Measurements from ENCODE around the gene PEAK1. TPM values are rescaled to one million over a fixed set of nuclear protein-coding genes. Genes with fewer than 3 reads are reported as not detected.

Gene PEAK1
- total and polyA plus RNA-seq, 8 donors, result 58.3 to 86.9 (median 64.3) TPM

DNA sequence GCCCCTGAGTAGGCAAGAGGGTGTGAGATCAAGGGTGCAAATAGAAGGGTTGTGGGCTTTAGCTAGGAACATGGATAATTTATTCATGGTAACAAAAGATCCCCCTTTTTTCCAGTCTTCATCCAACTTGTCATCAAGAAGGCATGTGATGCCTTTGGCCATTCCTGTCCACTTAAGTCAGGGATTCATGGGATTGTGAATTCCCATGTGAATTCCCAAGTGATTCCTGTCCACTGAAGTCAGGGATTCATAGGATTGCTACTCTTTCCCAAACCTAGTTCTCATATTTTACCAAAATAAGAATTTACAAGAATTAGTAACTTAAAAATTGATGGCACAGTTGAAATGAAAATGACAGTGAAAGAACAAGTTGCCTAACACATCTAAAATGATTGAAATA lies 41.6 kb upstream of the PEAK1 start:
- H3K27ac ChIP-seq, result no peak overlapping the region
- intact Hi-C loops (cut with DNase I), result no loop called here
- H3K36me3 ChIP-seq, result peaks cover 0 to 47% of the 10 kb centered on the region in 2 donors
- H3K27me3 ChIP-seq, result no peaks in the 10 kb centered on the region
- TF ChIP-seq, protein P1, sequence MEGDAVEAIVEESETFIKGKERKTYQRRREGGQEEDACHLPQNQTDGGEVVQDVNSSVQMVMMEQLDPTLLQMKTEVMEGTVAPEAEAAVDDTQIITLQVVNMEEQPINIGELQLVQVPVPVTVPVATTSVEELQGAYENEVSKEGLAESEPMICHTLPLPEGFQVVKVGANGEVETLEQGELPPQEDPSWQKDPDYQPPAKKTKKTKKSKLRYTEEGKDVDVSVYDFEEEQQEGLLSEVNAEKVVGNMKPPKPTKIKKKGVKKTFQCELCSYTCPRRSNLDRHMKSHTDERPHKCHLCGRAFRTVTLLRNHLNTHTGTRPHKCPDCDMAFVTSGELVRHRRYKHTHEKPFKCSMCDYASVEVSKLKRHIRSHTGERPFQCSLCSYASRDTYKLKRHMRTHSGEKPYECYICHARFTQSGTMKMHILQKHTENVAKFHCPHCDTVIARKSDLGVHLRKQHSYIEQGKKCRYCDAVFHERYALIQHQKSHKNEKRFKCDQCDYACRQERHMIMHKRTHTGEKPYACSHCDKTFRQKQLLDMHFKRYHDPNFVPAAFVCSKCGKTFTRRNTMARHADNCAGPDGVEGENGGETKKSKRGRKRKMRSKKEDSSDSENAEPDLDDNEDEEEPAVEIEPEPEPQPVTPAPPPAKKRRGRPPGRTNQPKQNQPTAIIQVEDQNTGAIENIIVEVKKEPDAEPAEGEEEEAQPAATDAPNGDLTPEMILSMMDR (IDR thresholded peaks at IDR 0.05), result no peak
- no peak overlapping the region for H3K4me3 ChIP-seq
- no peaks in the 10 kb centered on the region for H3K9me3 ChIP-seq
- peaks cover 19 to 21% of the 10 kb centered on the region in 2 donors for H3K4me1 ChIP-seq
- ATAC-seq (no peak), DNase-seq (no peak)

DNA sequence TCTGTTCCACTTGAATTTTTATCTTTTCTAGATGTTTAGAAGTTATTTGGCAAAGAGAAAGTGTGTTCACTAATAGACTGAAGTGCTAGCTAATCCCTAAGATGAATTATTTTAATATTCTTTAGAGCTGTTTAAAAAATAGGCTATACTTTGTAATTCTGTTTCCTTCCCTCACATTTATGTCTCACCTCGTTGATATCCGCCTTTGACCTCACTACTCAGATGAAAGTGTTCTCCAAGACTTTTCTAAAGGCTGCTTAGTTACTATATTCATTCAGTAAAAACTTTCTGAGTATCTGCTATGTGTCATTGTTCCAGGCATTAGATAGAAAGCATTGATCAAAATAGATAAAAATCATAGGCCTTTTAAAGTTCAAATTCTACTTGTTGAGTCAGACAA lies 39.1 kb upstream of the PEAK1 start:
- Histone ChIP-seq H3K36me3 (peaks cover 0 to 25% of the 10 kb centered on the region in 2 donors), H3K4me1 (peaks cover 25% of the 10 kb centered on the region in 2 donors), H3K4me3 (no peak overlapping the region), H3K27me3 (no peaks in the 10 kb centered on the region), H3K27ac (no peak overlapping the region), H3K9me3 (no peaks in the 10 kb centered on the region)
- intact Hi-C loops (cut with DNase I), result no loop called here
- TF ChIP-seq, protein P1 (IDR thresholded peaks at IDR 0.05), result no peak
- ATAC-seq, result no peak
- DNase-seq, result no peak

DNA sequence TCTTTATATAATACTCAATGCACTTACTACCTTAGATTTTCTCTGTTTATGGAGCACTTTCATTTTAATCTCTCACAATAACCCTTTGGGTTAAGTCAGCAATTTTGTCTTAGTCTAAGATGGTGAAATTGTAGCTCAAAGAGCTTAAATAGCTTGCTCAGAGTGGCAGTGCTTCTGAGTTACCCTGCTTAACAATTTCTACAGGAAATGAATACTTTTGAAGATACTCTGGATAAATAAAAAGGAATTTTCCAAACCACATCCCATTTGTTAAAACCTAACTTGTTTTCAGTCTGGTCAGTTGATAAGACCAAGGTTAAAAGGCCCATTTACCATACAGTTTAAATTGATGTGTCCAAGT lies 38.0 kb upstream of the PEAK1 start:
- DNase-seq (no peak), ATAC-seq (no peak)
- Histone ChIP-seq H3K4me3 (no peak overlapping the region), H3K4me1 (peaks cover 25% of the 10 kb centered on the region in 2 donors), H3K27me3 (no peaks in the 10 kb centered on the region), H3K27ac (peak overlapping the region in 1 of 2 donors; percentile 41), H3K36me3 (peaks cover 0 to 24% of the 10 kb centered on the region in 2 donors), H3K9me3 (no peaks in the 10 kb centered on the region)
- TF ChIP-seq, protein P1 (IDR thresholded peaks at IDR 0.05), result no peak
- intact Hi-C loops (cut with DNase I), result no loop called here

DNA sequence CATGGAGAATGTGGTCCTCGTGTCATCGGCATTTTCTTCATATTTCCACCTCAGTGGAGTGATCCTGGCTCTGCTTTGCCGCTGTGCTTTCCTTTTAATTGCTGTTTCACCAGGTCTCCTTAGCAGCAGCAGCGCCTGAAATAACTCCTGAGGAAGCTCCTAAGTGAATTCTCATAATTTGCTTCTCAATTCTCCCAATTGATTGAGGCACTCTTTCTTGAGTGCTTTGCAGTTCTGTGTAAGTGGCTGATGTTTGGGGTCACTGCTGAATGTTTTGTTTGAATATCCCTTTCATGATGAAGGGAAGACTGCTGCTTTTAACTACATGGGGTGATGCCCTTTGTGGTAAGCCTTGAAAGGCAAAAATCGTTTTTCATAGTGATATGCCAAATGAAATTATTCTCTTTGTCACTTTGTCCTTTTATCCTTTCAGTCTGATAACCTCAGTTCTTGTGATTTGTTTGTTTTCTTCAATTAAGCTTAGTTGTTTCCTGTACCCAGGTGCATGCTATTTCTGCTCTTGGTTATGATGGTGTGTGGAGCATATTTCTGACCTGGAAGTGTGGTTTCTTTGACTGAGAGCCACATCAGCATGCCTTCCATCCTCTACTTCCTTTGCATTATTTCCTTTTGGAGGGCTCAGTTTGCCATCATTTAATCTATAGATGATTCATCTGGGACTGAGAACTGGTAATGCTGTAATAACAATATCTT lies 37.4 kb upstream of the PEAK1 start:
- TF ChIP-seq, protein P1 (IDR thresholded peaks at IDR 0.05), result no peak
- no peak overlapping the region for H3K4me3 ChIP-seq
- H3K27me3 ChIP-seq, result no peaks in the 10 kb centered on the region
- peaks cover 0 to 24% of the 10 kb centered on the region in 2 donors for H3K36me3 ChIP-seq
- DNase-seq (no peak), ATAC-seq (peak; percentile 9)
- H3K9me3 ChIP-seq, result no peaks in the 10 kb centered on the region
- intact Hi-C loops (cut with DNase I), result no loop called here
- H3K27ac ChIP-seq, result peak overlapping the region; percentile 11 to 41
- H3K4me1 ChIP-seq, result peaks cover 25% of the 10 kb centered on the region in 2 donors

DNA sequence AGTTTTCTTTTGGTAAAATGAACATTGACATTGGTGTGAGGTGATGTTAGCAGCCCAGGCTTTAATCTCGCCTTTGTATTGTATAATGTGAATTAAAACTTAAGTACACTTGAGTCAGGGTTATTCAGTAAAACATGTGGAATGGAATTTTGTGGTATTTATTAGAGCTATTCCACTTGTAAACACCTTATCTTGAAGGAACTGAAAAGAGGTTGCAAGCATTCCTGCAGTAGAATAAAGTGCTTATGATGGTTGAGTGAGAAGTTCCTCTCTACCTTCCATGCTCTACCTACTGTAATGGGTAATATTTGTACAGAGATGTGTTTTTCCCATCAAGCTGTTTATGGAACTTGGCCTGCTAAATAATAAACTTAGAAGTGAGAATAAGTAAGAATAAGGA lies 36.8 kb upstream of the PEAK1 start:
- intact Hi-C loops (cut with DNase I), result no loop called here
- peak; percentile 62 for ATAC-seq
- Histone ChIP-seq H3K27ac (peak overlapping the region in 1 of 2 donors; percentile 11), H3K9me3 (no peaks in the 10 kb centered on the region), H3K36me3 (peaks cover 0 to 24% of the 10 kb centered on the region in 2 donors), H3K27me3 (no peaks in the 10 kb centered on the region), H3K4me3 (no peak overlapping the region), H3K4me1 (peaks cover 25% of the 10 kb centered on the region in 2 donors)
- TF ChIP-seq, protein P1 (IDR thresholded peaks at IDR 0.05), result no peak
- no peak for DNase-seq
